HG02571 (cell line): ENCODE measurements around the gene ASNSD1.
"Not testable (repeated sequence)": the region's sequence is repeated elsewhere in the genome, so short reads cannot be mapped to it uniquely, and the experiment has no call there.

ENCODE experiments used
- ATAC-seq: cut with Tn5 transposase; IDR thresholded peaks from one replicate; pipeline ENCODE4 v1.9.1; 2021; ENCODE audit warnings: mild to moderate bottlenecking, moderate library complexity; ENCODE audit not compliant: unreplicated experiment

The ASNSD1 gene

GRCh38 chr2:189646521-189646920 is 14.7 kb upstream of the ASNSD1 start:
- ATAC-seq, result no peak

GRCh38 chr2:189648846-189649509 is 12.3 kb upstream of the ASNSD1 start:
- no peak for ATAC-seq

DNA sequence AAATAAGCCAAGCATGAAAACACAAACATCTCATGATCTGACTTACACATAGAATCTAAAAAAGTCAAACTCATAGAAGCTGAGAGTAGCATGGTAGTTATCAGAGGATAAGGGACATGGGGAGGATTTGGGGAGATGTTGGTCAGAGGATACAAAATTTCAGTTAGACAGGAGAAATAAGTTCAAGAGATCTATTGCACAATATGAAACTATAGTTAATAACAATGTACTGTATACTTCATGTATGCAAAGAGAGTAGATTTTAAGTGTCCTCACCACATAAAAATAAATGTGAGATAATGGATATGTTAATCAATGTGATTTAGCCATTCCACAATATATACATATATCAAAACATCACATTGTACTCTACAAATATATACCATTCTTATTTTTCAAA is 10.0 kb upstream of the ASNSD1 start:
- ATAC-seq, result no peak

DNA sequence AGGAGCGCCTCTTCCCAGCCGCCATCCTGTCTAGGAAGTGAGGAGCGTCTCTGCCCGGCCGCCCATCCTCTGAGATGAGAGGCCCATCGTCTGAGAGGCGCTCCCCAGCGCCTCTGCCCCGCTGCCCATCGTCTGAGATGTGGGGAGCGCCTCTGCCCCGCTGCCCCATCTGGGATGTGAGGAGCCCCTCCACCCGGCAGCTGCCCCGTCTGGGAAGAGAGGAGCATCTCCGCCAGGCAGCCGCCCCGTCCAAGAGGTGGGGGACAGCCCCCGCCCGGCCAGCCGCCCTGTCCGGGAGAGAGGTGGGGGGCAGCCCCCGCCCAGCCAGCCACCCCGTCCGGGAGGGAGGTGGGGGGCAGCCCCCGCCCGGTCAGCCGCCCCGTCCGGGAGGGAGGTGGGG is 7.8 kb upstream of the ASNSD1 start:
- ATAC-seq, result not testable (repeated sequence)

GRCh38 chr2:189654641-189655040 is 6.6 kb upstream of the ASNSD1 start:
- ATAC-seq, result no peak

- peak; percentile 35 for ATAC-seq
Measured at GRCh38 chr2:189657867-189658266, 3.4 kb upstream of the ASNSD1 start.

GRCh38 chr2:189658306-189659212 is 2.7 kb upstream of the ASNSD1 start:
- ATAC-seq, result no peak

DNA sequence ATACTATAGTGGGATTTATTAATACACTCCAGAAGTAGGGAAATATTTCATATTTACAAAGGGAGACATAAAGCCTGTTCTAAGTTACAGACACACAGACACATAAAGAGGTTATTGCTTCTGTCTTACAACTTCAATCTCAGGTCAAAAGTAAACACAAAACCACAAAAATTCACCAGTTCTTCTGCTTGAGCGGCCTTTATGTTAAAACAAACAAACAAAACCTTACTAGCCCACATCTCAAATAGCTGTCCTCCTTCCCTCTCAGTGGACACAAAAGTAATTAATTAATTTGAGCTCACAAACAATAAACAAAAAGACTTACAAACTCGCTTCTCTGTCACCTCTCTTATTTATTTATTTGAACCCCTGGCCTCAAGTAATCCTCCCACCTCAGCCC is 1.5 kb upstream of the ASNSD1 start:
- no peak for ATAC-seq

GRCh38 chr2:189660803-189661147 is 484 bp upstream of the ASNSD1 start:
- no peak for ATAC-seq

DNA sequence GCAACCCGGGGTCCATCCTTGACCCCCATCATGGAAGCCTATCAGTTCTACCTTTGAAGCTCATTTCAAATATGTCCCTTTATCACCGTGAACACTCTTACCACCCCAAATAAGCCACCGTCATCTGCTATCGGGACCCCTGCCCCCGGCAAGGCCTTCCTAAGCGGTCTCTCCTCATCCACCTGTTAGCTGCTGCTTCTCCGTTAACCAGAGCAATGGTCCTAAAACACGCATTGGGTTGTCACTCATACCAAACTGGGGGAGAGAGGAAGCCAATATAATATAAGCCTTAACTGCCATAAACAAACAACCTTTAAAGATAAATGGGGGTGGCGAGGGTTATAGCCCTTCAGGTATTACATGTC is 680 bp downstream of the ASNSD1 start:
- no peak for ATAC-seq

- no peak for ATAC-seq
Measured at GRCh38 chr2:189662669-189663226, 1.5 kb downstream of the ASNSD1 start.

GRCh38 chr2:189663319-189663718 is 2.1 kb downstream of the ASNSD1 start:
- ATAC-seq, result not testable (repeated sequence)

DNA sequence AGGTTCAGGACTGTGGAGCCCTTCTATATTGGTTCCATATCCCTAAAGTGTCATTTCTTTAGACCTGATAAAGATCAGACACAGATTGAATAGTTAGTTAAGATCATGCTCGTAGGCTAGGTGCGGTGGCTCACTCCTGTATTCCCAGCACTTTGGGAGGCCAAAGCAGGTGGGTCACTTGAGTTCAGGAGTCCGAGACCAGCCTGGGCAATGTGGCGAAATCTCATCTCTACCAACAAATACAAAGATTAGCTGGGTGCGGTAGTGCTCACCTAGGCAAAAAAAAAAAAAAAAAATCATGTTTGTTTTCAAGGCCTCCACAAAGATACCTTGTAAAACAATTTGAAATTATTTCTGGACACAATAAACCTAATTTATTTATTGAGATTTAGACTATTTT is 8.7 kb downstream of the ASNSD1 start:
- no peak for ATAC-seq

DNA sequence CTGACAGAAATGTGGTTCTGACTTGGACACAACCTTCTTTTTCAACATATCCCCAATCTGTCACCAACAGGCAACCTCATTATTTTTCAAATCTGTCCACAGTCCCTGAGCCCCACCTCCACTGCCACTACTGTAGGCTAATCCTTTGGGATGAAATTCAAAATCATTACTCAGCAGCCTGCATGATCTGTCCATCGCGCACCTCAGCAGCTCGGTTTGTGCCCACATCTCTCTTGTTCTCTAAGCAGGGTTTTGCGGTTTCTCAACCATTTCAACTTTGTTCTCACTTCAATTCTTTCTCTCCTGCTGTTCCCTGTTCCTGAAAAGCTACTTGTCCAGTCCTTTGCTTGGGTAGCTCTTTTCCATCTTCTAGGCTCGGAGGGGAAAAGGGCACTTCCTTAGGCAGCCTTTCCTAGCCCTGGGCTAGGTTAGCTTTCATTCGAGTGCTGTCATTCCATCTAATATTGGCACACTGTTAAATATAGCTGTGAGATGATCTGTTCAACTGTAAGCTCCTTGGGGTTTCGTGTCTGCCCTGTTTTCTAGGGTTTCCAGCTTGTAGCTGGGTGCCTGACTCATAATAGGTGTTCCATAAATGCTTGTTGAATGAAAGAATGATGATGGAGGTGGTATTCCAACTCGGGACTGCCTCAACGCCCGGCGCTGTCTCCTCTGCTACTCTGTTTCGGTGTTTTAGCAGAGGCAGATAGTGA is 12.6 kb downstream of the ASNSD1 start:
- ATAC-seq, result no peak

- peak; percentile 96 for ATAC-seq
Measured at GRCh38 chr2:189674374-189675112, 13.3 kb downstream of the ASNSD1 start, which contains the start of gene ANKAR. TSS of gene ANKAR (plus strand) at chr2:189674670. CDS start at chr2:189676491, 1,821 bp downstream.

DNA sequence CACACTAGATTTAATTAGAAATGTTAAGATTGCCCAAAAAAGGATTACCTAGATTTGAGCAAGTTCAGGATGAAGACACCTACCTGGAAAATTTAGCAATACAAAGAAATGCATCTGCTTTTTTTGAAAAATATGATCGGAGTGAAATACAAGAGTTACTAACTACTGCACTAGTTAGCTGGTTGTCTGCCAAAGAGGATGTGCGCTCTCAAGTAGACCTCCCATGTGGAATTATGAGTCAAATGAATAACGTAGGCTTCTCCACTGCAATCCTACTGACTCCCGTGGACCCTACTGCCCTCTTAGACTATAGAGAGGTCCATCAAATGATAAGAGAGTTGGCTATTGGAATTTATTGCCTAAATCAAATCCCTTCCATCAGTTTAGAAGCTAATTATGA is 15.2 kb downstream of the ASNSD1 start:
- ATAC-seq, result no peak

GRCh38 chr2:189679226-189679625 is 18.0 kb downstream of the ASNSD1 start:
- no peak for ATAC-seq

GRCh38 chr2:189681203-189681602 is 19.9 kb downstream of the ASNSD1 start:
- no peak for ATAC-seq

DNA sequence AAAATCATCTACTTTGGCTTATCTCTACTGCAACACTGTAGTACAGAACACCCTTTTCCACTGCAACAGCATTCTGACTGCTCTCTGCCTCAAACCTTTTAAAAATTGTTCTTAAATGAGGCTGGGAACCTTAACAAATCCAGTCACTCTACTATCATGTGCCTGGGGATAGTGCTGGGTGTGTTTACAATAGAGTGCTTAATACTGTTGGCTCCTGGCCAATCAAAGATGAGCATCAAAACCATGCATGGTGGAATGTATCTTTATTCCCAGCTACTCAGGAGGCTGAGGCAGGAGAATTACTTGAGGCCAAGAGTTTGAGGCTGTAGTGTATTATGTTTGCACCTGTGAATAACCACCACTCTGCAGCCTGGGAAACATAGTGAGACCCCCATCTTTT is 20.6 kb downstream of the ASNSD1 start:
- ATAC-seq, result no peak

DNA sequence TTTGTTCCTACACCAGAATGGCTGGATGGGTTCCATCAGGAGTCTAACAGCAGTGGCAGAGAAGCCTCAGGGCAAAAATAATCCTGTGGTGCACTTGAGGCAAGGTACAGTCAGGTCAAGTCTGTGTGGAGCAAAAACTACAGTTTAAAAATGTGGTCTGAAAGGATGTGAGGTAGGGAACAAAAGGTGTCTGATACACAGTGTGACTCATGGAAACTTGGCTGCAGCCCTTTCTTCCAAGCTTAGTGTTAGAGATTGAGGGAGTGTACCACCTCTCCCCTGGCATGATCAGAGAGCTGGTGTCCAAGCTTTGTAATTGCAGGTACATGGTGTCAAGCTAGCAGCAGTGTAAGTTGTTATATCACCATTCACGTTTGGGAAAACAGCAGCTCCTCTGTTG is 22.1 kb downstream of the ASNSD1 start:
- no peak for ATAC-seq

GRCh38 chr2:189684811-189685210 is 23.6 kb downstream of the ASNSD1 start:
- no peak for ATAC-seq
